GM04504 (cell line): ENCODE measurements around the gene LTBP1.

Experiments
- DNase-seq: peaks from one replicate; pipeline ENCODE4 v3.0.0-alpha.2; 2012; ENCODE audit warnings: low read depth

LTBP1 gene

GRCh38 chr2:33313039-33313438 is 366.3 kb downstream of the LTBP1 start:
- no peak for DNase-seq

GRCh38 chr2:33314541-33314940 is 367.8 kb downstream of the LTBP1 start:
- no peak for DNase-seq

- DNase-seq = no peak
Measured at GRCh38 chr2:33316328-33316727, 369.6 kb downstream of the LTBP1 start.

- DNase-seq = peak; percentile 46
Measured at GRCh38 chr2:33317369-33318007, 370.7 kb downstream of the LTBP1 start.

GRCh38 chr2:33318456-33318855 is 371.7 kb downstream of the LTBP1 start:
- no peak for DNase-seq

GRCh38 chr2:33320573-33320972 is 373.8 kb downstream of the LTBP1 start:
- DNase-seq = no peak

- peak; percentile 68 for DNase-seq
Measured at GRCh38 chr2:33321236-33321771, 374.6 kb downstream of the LTBP1 start.

GRCh38 chr2:33321876-33322483 is 375.2 kb downstream of the LTBP1 start:
- no peak for DNase-seq

GRCh38 chr2:33322612-33323011 is 375.9 kb downstream of the LTBP1 start:
- no peak for DNase-seq

GRCh38 chr2:33323957-33324356 is 377.2 kb downstream of the LTBP1 start:
- DNase-seq = no peak

- no peak for DNase-seq
Measured at GRCh38 chr2:33326100-33326499, 379.3 kb downstream of the LTBP1 start.

- no peak for DNase-seq
Measured at GRCh38 chr2:33333433-33333832, 386.7 kb downstream of the LTBP1 start.

- DNase-seq = no peak
Measured at GRCh38 chr2:33334083-33334482, 387.3 kb downstream of the LTBP1 start.

- no peak for DNase-seq
Measured at GRCh38 chr2:33335516-33335915, 388.8 kb downstream of the LTBP1 start.

- DNase-seq = no peak
Measured at GRCh38 chr2:33336036-33336625, 389.4 kb downstream of the LTBP1 start.

- DNase-seq = no peak
Measured at GRCh38 chr2:33337385-33337960, 390.7 kb downstream of the LTBP1 start.

GRCh38 chr2:33337981-33338380 is 391.2 kb downstream of the LTBP1 start:
- no peak for DNase-seq

GRCh38 chr2:33339269-33339668 is 392.5 kb downstream of the LTBP1 start:
- no peak for DNase-seq

GRCh38 chr2:33340280-33340679 is 393.5 kb downstream of the LTBP1 start:
- no peak for DNase-seq

GRCh38 chr2:33342171-33342570 is 395.4 kb downstream of the LTBP1 start:
- DNase-seq = no peak

- DNase-seq = no peak
Measured at GRCh38 chr2:33342705-33343104, 396.0 kb downstream of the LTBP1 start.

- DNase-seq = no peak
Measured at GRCh38 chr2:33343387-33343895, 396.7 kb downstream of the LTBP1 start.

GRCh38 chr2:33344230-33344629 is 397.5 kb downstream of the LTBP1 start:
- no peak for DNase-seq
